Nucleus accumbens (tissue), 56 donors: ENCODE results near the gene LCAT.
A peak's percentile ranks its signal among the peaks of the same experiment; 100 is the strongest.
"Not testable (repeated sequence)": the region's sequence is repeated elsewhere in the genome, so short reads cannot be mapped to it uniquely, and the experiment has no call there.

ENCODE experiments used
- DNase-seq, 56 donors: peaks; one replicate each; lab custom pipeline; 2025; lab: John Stamatoyannopoulos, UW

LCAT gene

GRCh38 chr16:67950335-67950843, 6.5 kb upstream of the LCAT start:
- no peak for DNase-seq

DNA sequence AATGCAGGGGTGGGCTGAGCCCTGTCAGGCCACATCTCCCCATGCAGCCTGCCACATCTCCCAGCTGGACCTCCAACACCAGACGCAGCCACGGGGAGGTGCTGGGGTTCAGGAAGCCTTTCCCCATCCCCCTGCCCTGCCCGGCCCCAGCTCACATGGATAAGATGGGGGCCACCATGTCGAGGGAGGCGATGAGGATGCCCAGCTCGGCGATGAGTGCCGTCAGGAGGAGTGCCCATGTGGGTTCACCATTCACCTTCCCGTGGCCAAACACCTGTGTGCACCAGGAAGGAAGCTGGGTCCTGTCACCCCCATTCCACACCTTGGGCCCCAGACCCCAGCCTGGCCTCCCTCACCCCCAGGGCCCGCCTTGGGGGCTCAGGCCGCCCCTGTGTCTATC, 5.7 kb upstream of the LCAT start:
- DNase-seq = no peak

DNA sequence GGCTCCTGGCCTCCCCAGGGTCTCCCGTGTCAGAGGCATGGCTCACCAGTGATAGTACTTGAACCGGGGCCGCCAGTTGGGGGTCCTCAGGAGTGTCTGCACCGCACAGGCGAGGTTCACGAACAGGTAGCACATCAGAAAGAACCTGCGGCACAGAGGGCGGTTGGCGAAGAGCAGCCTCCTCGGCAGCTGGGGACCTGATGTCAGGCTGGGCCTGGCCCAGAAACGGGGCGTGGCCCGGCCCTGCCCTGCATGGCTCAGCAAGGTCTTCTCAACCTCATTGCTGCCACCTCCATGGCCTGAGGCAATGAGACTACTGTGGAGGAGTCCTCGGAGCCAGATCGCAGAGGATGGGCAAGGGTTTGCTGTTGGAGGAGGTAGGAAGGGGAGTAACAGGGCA, 4.1 kb upstream of the LCAT start:
- DNase-seq = no peak

GRCh38 chr16:67946966-67947558, 3.1 kb upstream of the LCAT start:
- DNase-seq = no peak

DNA sequence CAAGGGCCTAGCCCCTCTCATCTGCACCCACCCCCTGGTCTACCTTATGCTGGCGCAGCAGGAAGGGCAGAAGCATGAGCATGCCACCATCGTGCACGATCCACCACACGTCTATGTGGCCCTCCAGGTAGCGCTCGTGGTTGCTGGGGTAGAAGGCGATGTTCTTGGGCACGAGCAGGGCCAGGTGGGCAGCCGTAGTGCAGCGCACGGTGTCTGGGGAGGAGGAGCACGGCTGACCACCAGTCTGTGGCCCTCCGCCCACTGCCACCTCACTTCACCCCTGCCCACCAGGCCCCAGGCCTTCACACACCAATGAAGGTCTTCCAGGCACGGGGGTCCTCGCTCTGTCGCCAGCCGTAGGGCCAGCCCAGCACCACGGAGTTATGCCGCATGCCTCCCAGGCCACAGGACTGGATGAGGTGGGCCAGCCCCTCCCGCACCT, 2.2 kb upstream of the LCAT start:
- no peak for DNase-seq

- no peak for DNase-seq
Measured at GRCh38 chr16:67945392-67945933, 1.5 kb upstream of the LCAT start.

GRCh38 chr16:67944690-67945391, 921 bp upstream of the LCAT start:
- DNase-seq = peak in 1 of 56 donors; percentile 38

GRCh38 chr16:67943256-67943618, 683 bp downstream of the LCAT start:
- DNase-seq = no peak

- peak in 1 of 56 donors; percentile 12 for DNase-seq
Measured at GRCh38 chr16:67942510-67943255, 1.2 kb downstream of the LCAT start.

- DNase-seq = peak in 17 of 56 donors; percentile 8 to 56 (median 20)
Measured at GRCh38 chr16:67942200-67942509, 1.8 kb downstream of the LCAT start.

DNA sequence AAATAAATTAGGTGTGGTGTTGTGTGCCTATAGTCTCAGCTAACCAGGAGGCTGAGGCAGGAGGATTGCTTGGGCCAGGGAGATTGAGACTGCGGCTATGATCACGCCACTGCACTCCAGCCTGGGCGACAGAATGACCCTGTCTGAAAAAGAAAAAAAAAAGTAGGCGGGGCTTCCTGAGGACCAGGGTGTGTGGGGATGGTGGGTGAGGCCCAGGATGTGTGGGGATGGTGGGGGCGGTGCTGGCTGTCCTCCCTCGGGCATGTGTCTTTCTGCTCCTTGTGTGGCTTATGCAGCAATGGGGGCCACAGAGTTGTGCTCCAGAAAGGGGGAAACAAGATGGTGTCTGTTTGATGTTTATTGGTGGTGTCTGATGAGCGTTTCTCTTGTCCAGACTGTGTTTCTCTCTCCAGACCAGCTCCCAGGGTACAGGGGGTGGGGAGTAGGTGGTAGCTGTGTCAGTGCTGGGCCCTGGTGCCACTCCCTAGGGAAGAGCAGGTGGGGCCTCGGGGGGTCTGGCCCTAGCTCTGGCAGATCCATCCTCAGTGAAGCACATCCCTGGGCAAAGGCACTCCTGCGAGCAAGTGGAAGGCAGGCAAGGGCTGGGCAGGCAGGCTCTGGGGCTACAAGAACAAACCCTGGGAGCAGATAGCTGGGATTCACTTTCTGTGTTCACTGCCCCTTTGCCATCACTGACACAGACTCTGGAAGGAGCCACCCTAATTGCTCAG, 2.3 kb downstream of the LCAT start:
- no peak for DNase-seq

DNA sequence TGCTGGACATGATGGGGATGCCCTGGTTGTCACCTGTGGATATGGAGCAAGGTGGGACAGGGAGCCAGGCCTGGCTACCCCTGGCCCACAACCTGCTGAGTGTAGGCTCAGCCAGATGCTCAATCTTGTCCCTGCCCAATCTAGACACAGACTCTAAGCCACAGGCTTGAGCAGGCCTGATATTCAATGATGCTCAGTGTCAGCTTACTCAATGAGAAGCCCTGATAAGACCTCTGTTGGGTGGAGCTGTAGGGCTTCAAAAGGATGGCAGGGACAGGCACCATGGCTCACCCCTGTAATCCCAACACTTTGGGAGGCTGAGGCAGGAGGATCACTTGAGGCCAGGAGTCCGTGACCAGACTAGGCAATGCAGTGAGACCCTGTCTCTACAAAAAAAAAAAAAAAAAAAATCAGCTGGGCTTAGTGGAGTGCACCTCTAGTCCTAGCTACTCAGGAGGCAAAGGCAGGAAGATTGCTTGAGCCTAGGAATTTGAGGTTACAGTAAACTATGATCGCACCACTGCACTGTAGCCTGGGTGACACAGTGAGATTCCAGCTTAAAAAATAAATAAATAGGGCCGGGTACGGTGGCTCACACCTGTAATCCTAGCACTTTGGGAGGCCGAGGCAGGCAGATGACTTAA, 3.4 kb downstream of the LCAT start:
- no peak for DNase-seq

- DNase-seq = peak in 2 of 56 donors; percentile 19 to 21
Measured at GRCh38 chr16:67939507-67940445, 4.1 kb downstream of the LCAT start.

DNA sequence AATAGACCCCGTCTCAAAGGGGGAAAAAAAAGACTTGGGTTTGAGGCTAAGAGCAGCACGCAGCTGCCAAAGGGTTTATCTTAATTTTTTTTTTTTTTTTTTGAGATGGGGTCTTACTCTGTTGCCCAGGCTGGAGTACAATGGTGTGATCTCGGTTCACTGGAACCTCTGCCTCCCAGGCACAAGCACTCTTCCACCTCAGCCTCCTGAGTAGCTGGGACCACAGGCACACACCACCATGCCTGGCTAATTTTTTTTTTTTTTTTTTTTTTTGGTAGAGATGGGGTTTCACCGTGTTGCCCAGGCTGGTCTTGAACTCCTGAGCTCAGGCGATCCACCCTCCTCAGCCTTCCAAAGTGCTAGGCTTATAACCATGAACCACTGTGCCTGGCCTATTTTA, 6.2 kb downstream of the LCAT start:
- DNase-seq = not testable (repeated sequence)

- DNase-seq = peak in 6 of 56 donors; percentile 28 to 64 (median 44)
Measured at GRCh38 chr16:67936880-67937605, 6.9 kb downstream of the LCAT start.

DNA sequence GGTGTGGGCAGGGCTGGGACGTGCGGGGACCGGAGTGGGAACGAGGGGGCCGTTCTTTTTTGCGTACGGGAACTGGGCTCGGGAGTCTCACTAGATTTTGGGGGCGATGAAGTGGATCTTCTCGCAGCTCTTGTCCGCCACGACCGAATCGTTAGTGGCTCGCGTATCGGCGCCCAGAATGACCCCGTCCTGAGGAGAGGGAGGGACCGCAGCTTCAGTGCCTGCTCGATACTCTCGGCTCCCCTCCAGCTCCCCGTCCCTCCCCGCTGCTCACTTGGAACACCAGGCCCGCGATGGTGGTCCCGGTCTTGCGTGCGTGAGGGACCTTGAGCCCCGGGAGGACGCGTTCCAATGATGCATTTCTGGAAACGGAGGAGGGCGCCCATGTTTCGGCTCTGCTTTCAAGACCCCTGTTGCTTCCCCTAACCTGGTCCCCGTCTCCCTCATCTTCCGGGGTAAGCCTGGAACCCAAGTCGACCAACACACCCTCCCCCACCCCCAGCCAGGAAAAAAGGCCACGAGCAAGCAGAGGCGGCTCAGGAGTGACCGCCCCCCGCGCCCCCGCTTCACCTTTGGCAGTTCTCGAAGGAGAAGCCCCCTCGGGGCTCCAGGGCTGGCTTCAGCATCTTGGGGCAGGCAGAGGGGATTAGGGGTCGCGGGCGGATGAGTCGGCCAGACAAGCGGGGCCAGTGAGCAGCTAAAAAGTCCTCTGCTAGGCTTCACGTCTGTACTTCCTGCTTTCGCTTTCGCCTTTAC, 7.6 kb downstream of the LCAT start, which contains the start of gene PSMB10:
Gene PSMB10, minus strand, starts transcription at position 727 of the 756 bp plus-strand sequence. Its CDS starts 101 bp downstream, at position 626.
- DNase-seq = peak in 41 of 56 donors; percentile 26 to 75 (median 54)

DNA sequence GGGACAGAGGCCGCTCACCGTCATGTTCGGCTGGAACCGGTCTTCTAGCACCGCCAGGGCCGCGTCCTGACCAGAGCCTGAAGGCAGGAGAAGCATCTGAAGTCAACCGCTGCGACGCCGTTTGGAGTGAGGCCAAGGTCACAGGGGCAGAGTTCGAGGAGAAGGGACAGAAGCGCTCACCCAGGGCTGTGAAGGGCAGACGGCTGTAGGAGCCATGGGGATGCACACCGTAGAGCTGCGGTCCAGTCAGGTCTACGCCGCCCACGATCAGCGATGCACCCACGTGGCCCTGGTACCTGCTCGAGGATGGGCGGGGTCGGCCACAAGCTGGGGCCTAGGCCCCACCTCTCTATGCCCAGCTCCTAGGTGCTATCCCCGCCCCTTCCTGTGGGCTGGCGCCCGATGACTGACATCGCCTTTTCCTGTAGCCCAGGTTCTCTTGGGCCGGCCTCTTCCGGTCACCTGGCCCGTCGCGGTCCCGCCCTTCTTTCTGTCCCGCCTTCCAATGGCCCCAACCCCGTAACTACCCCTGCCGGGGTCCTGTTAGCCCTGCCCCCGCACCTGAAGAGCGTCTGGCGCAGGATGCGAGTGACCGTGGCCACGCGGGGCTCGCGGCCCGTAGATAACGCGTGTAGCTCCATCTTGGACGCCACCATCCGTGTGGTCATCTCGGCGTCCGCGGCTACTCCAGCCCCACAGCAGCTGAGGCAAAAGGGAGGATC, 8.4 kb downstream of the LCAT start:
- peak; percentile 48 to 98 (median 92) for DNase-seq
